HG02763 (cell line): ENCODE data around the gene GALNT2.

Experiments
- ATAC-seq: cut with Tn5 transposase; IDR thresholded peaks from one replicate; pipeline ENCODE4 v1.9.1; 2021; ENCODE audit warnings: mild to moderate bottlenecking, moderate library complexity; ENCODE audit not compliant: unreplicated experiment

GALNT2 gene

DNA sequence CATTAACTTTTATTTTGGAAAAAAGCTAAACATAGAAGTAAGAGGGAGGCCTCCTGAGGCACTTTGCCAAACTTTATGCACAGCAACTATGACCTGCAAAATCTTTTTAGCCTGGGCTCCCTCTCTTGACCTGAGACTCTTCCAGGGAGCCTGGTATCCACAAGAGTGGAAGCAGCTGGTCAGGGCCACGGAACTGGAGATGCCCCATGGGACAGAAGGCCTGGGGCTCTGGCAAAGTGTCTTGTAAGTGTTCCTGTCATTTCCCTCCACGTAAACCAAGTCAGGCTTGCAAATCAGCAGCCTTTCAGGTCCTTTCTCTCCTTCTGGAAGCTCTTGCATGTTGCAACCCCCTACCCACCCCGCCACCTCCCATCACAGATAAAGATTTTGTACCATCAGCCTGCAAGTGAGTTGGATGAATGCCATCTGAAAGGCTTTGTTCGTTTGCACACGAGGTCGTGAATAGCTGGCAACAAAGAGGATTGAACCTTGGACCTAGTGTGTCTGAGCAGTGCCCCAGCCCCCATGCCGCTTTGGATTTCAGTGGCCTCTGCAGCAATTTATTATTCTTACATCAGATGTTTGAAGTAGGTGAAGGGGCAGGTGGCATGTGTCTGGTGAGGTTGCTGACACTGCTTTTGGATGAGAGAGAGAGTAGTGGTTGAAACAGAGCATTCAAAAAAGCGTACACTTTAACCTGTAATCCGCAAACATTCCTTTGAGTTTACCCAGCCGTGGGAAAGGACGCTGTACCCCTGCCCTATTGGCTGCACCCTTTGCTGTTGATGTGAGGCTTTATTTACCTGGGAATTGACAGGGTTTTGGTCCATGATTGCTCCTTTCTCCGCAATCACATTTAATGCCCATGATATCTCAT is 91.6 kb downstream of the GALNT2 start:
- no peak for ATAC-seq

DNA sequence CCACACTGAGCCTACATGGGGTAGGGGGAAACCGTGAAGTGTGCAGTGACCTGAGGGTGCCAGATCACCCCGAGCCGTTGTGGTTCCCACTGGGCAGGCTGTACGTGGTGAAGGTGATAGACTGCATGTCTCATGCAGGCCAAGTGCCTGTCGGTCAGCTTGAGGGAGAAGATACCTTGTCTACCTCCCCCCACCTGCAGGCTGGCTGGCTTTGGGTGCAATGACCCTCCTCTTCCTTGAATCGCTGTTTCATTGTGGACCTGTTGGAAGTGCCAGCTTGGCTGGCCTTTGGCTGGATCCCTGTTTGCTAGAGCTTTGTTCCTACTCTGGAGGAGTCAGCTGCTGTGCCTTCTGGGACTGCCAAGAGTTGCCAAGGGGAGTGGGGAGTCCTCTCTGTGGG is 92.5 kb downstream of the GALNT2 start:
- no peak for ATAC-seq

DNA sequence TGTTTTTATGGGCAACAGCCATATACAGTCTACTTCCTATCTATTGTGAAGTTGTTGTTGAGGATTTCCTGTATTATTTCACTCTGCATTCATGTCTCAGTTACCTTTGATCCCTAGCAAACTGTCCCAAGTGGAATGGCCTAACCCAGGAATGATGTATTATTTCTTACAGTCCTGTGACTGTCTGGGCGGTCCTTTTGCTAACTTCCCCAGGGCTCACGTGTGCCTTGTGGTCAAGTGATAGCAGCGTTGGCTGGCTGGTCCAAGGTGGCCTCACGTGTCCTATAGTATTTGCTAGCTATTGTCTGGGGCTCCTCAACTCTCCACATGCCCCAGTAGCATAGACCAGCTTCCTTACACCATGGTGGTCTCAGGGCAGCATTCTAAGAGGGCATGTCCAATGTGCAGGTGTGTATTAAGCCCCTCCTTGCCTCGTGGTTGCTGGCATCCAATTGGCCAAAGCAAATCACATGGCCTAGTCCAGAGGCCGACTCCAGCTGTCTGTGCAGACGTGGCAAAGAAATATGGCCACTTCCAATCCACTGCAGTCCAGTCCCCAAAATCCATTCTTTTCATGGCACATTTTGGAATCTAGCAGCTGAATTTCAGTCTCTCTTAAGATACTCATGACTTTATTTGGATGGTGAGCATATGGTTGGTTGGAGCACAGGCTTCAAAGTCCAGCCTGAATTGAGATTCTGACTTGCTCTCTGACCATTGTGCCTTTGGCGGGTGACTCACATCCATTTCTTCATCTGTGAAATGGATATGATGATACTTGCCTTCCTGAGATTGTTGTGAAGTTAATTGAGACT is 94.1 kb downstream of the GALNT2 start:
- no peak for ATAC-seq

DNA sequence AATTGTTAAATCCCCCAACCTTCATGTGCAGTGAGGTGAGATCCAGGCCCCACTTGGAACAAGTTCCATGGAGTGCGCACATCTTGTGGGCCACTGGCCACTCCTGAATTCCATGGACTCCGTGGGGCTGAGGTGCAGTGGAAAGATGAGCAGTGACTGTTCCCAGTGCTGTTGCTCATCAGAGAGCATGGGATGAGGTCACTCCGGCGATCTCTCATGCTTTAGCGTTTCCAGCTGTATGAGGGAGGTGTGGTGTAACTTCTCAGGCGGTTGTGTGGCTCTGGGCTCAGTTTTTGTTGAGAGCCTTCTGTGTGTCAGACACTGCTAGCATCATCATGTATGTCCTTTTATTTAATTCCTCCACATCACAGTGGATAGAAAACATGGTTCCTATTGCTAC is 96.2 kb downstream of the GALNT2 start:
- ATAC-seq = no peak

DNA sequence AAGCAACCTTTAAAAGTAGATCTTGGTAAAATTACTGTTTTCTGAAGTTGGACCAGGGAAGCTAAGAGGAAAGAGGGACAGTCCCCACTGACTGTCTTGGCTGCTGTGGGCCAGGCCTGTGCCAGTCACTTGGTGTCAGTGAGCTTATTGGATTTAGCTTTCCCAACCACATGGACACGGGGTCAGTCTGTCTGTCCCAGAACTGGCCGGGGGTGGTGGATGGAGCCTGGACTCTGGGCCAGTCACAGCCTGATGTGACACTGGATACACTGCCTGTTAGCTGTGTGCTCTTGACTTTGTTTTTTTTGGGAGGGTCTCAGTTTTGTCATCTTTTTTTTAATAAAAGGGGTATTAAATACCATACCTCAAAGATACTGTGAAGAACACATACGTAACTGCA is 96.7 kb downstream of the GALNT2 start:
- no peak for ATAC-seq

GRCh38 chr1:230165536-230165935 is 98.5 kb downstream of the GALNT2 start:
- ATAC-seq = no peak

DNA sequence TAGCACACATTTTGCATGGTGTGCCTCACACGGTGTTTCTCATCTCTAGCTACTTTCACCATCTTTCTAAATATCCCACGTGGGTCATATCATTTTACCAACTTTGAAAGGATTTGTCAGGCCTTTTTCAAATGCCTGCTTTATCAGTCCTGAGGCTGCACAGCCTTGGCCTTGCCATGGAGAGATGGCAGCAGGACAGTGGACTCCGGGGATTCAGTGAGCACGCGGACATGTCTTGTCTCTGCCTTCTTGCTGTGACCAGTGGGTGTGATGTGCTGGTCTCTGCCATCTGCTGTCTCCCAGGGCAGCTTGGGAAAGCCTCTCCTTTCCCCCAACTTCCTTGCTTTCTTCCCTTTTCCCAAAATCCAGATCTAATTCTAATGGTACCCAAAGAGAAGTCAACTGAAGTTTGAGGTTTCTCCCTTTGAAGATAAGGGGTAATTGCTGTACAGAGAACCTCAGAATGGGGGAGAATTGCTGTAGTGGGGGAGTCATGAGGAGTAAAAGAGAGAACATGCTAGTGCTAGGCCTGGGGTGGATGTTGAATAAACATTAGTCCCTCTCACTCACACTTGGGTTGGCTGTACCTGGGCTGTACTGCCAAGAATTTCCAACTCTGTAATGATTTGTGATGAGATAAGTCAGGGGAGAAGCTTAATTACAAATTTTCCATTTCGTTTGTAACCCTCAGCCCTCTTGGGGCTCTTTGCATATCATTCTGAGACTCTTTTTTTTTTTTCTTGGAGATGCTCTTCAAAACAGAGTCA is 99.5 kb downstream of the GALNT2 start:
- ATAC-seq = no peak

DNA sequence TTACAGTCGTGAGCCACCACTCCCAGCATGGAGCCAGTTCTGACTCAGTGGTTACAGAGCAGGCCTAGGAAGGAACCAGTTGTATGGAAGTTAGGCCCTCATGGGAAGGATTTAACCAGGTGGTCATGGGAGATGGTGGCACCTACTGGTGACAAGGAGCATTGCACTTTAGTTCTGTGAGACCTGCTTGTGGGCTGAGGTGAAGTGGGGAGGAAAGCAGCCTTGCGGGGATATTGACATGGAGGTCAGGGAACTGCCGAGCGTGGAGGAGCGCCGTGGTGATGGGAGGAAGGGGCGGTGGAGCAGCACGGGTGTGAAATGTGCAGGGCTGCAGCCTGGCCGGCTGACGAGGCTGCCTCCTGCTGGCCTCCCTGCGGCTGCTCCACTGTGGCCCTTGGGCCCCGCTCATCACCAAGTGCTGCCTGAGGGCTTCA is 100.4 kb downstream of the GALNT2 start:
- no peak for ATAC-seq

DNA sequence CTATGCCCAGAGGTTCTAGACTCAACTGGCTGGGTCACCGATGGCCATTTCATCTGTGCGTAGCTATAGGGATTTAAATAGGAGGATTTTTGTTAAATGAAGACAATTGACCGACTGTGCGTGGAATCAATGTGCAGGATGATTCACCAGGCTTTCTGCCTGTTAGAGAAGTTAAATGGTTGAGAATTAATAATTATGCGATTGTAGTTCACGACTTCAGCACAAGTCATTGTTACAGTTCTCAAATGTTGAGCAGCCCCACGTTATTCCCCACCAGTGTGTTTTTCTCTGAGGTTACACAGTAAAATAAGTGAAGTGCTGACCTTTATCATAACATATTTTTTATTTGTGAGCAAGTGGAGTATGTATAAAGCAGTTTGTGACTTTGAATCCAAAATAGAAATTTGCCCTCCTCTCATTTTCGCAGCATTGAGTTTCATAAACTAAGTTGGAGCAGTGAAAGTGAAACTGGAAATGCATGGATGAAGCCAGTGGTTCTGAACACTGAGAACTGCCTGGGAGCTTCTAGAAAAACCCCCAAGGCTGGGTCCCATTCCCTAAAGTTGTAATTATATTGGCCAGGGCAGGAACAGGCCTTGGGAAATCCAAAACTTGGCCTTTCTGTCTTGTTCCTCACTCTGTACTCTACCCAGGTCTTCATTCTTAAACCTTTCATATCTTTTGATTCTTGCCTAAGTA is 102.6 kb downstream of the GALNT2 start:
- ATAC-seq = no peak

- no peak for ATAC-seq
These were observed 103.1 kb downstream of the GALNT2 start for GRCh38 chr1:230170153-230170547.

DNA sequence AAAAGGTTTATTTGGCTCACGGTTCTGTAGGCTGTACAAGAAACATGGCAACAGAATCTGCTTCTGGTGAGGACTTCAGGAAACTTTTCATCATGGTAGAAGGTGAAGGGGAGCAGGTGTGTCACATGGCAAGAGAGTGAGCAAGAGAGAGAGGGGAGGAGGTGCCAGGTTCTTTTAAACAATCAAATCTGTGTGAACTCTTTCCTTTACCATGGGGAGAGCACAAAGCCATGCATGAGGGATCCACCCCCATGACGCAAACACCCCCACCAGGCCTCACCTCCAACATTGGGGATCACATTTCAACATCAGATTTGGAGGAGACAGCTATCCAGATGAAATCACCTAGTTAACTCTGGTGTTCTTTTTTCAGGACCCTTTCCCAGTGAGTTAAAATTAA is 103.6 kb downstream of the GALNT2 start:
- ATAC-seq = no peak

GRCh38 chr1:230171356-230172015 is 104.4 kb downstream of the GALNT2 start:
- ATAC-seq = no peak

- no peak for ATAC-seq
These were observed 105.0 kb downstream of the GALNT2 start for GRCh38 chr1:230172016-230172537.

DNA sequence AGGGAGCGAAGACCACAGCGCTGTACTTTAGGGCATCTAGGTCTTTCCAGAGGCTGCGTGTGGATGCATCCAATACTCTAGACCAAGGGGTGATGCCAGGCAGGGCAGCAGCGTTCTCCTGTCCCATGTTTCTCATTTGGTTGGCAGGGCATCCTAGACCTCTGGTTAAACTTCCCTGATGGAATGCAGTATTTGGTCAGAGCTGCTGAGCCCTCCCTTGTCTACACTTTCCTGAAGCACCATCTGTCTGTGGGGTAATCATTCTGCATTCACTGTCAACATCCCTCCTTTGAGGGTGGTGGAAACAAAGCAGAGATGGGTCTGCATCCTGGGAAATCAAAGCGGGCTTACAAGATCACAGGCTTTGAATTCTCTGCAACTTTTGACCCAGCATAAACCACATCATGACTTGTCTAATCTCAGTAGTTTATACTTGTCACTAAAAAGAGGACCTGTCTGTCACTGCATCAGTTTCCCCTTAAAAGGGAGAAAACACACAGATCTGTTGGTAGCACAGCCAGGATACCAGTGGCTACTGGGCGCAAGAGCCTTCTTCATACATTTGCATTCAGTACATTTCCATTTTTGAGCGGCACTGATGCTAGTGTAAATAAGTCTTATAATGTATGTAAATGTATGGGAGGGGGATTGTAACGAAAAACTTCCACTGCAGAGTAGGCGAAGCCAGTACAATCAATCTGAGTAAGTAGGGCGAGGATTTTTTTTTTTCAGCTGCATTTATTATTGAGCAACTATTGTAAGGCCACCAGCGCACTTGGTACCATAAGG is 106.3 kb downstream of the GALNT2 start:
- ATAC-seq = no peak

DNA sequence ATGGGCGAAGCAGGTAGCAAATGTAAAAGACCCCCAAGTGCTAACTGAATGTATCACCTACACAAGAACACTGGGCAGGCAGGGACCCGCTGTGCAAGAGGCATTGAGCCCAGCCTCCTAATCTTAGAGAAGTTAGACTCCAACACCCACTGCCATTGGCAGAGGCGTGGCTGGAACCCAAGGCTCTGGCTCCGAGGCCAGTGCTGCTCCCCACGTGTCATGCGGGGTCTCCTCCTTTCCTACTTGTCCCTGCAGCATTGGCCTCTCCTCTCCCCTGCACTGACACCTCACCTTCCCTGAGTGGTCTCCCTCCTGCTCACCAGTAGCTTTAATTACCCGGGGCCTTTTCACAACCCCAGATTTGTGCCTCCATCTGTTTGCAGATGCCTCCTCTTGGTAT is 107.0 kb downstream of the GALNT2 start:
- ATAC-seq = no peak

GRCh38 chr1:230174471-230175162 is 107.6 kb downstream of the GALNT2 start:
- ATAC-seq = no peak

- no peak for ATAC-seq
These were observed 108.2 kb downstream of the GALNT2 start for GRCh38 chr1:230175163-230175747.

DNA sequence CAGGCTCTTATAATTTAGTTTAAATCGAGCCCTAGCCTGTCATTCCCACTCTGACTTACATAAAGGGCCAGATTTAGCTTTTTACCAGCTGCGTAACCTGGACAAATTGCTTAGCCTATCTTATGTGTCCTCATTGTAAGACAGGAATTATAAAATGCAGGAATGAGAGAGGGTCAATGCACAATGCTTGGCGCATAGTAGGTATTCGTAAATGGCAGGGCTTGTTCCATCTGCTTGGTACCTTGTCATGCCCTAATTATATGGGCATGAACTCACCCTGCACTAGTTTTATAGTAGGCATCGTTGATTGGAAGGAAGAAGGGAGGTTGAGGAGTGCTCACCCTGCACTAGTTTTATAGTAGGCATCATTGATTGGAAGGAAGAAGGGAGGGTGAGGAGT is 108.8 kb downstream of the GALNT2 start:
- no peak for ATAC-seq
